HEK293T (cell line): ENCODE data around the gene RBM15B.

Experiments used
- BHLHE40 ChIP-seq: fragments of 450-650 bp; IDR thresholded peaks from 2 replicates; pipeline ENCODE4 v1.6.1; 2016; ENCODE audit warnings: mild to moderate bottlenecking, moderate library complexity, borderline replicate concordance
- FOXM1 ChIP-seq: fragments of 450-650 bp; IDR thresholded peaks from 2 replicates; pipeline ENCODE4 v1.6.1; 2017; ENCODE audit warnings: mild to moderate bottlenecking, borderline replicate concordance
- SP1 ChIP-seq: fragments of 450-650 bp; IDR thresholded peaks from 2 replicates; pipeline ENCODE4 v1.6.1; 2017
- SUZ12 ChIP-seq: fragments of 450-650 bp; IDR thresholded peaks from 2 replicates; pipeline ENCODE4 v1.6.1; 2016; ENCODE audit warnings: mild to moderate bottlenecking

GRCh38 chr3:51354731-51355615 is 36.1 kb upstream of the RBM15B start:
- TF ChIP-seq FOXM1 (no peak), BHLHE40 (no peak), SP1 (no peak), SUZ12 (no peak)
